ENCODE data around the gene ARL15. TPM values are rescaled to one million over a fixed set of nuclear protein-coding genes. Genes with fewer than 3 reads are reported as not detected.

ARL15 gene
- total and polyA plus RNA-seq, 4 donors = 5.0 to 24.8 (median 13.3) TPM

DNA sequence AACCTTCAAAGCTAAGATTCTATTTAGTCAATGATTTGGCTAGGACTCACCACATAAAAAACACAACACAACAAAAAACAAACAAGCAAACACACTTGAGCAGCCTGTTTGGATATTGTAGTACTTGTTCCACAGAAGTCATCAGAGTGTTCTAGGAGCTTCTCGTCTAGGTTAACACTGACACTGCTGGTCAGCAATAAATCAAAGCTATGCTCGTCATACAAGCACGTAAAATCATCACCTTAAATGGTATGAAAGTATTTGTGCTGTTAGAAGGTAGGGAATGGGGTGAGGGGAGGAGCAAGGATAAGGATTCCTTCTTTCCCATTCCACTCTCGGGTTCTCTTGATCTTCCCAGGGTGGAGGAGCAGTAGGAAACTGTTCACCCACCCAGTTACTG, 88.0 kb downstream of the ARL15 start:
- no peak overlapping the region for H3K4me3 ChIP-seq (ENCODE audit: low read depth in 1 of 3, low read length in 3 of 3)
- peaks cover 0 to 4% (median 0%) of the 10 kb centered on the region in 4 donors for H3K4me1 ChIP-seq (ENCODE audit: control insufficient read depth in 4 of 4, insufficient read depth in 4 of 4, low read length in 3 of 4)
- WGBS = 89% methylated on average over 4 of the region's 4 CpGs
- no peak for TF ChIP-seq HNF4G (IDR thresholded peaks at IDR 0.05)
- TF ChIP-seq, protein P1, sequence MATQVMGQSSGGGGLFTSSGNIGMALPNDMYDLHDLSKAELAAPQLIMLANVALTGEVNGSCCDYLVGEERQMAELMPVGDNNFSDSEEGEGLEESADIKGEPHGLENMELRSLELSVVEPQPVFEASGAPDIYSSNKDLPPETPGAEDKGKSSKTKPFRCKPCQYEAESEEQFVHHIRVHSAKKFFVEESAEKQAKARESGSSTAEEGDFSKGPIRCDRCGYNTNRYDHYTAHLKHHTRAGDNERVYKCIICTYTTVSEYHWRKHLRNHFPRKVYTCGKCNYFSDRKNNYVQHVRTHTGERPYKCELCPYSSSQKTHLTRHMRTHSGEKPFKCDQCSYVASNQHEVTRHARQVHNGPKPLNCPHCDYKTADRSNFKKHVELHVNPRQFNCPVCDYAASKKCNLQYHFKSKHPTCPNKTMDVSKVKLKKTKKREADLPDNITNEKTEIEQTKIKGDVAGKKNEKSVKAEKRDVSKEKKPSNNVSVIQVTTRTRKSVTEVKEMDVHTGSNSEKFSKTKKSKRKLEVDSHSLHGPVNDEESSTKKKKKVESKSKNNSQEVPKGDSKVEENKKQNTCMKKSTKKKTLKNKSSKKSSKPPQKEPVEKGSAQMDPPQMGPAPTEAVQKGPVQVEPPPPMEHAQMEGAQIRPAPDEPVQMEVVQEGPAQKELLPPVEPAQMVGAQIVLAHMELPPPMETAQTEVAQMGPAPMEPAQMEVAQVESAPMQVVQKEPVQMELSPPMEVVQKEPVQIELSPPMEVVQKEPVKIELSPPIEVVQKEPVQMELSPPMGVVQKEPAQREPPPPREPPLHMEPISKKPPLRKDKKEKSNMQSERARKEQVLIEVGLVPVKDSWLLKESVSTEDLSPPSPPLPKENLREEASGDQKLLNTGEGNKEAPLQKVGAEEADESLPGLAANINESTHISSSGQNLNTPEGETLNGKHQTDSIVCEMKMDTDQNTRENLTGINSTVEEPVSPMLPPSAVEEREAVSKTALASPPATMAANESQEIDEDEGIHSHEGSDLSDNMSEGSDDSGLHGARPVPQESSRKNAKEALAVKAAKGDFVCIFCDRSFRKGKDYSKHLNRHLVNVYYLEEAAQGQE (IDR thresholded peaks at IDR 0.05) = no peak
- no peak for TF ChIP-seq EGR1 (IDR thresholded peaks at IDR 0.05; ENCODE audit: low read depth in 2 of 2)
- no peak for TF ChIP-seq FOXA2 (IDR thresholded peaks at IDR 0.05)
- no peak for TF ChIP-seq TAF1 (conservative IDR thresholded peaks at IDR 0.05)
- TF ChIP-seq, protein P2, sequence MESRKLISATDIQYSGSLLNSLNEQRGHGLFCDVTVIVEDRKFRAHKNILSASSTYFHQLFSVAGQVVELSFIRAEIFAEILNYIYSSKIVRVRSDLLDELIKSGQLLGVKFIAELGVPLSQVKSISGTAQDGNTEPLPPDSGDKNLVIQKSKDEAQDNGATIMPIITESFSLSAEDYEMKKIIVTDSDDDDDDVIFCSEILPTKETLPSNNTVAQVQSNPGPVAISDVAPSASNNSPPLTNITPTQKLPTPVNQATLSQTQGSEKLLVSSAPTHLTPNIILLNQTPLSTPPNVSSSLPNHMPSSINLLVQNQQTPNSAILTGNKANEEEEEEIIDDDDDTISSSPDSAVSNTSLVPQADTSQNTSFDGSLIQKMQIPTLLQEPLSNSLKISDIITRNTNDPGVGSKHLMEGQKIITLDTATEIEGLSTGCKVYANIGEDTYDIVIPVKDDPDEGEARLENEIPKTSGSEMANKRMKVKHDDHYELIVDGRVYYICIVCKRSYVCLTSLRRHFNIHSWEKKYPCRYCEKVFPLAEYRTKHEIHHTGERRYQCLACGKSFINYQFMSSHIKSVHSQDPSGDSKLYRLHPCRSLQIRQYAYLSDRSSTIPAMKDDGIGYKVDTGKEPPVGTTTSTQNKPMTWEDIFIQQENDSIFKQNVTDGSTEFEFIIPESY (IDR thresholded peaks at IDR 0.05) = no peak
- TF ChIP-seq RXRA (IDR thresholded peaks at IDR 0.05) = no peak
- TF ChIP-seq YY1 (IDR thresholded peaks at IDR 0.05) = no peak
- no peak for TF ChIP-seq RAD21 (IDR thresholded peaks at IDR 0.05)
- no peak for TF ChIP-seq NR2F2 (IDR thresholded peaks at IDR 0.05)
- TF ChIP-seq HNF4A (conservative IDR thresholded peaks at IDR 0.05) = no peak
- TF ChIP-seq, protein P3, sequence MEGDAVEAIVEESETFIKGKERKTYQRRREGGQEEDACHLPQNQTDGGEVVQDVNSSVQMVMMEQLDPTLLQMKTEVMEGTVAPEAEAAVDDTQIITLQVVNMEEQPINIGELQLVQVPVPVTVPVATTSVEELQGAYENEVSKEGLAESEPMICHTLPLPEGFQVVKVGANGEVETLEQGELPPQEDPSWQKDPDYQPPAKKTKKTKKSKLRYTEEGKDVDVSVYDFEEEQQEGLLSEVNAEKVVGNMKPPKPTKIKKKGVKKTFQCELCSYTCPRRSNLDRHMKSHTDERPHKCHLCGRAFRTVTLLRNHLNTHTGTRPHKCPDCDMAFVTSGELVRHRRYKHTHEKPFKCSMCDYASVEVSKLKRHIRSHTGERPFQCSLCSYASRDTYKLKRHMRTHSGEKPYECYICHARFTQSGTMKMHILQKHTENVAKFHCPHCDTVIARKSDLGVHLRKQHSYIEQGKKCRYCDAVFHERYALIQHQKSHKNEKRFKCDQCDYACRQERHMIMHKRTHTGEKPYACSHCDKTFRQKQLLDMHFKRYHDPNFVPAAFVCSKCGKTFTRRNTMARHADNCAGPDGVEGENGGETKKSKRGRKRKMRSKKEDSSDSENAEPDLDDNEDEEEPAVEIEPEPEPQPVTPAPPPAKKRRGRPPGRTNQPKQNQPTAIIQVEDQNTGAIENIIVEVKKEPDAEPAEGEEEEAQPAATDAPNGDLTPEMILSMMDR (IDR thresholded peaks at IDR 0.05; ENCODE audit: low read depth, low read length, missing input control) = no peak
- TF ChIP-seq FOXA1 (IDR thresholded peaks at IDR 0.05) = no peak
- TF ChIP-seq, protein P4, sequence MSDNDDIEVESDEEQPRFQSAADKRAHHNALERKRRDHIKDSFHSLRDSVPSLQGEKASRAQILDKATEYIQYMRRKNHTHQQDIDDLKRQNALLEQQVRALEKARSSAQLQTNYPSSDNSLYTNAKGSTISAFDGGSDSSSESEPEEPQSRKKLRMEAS (IDR thresholded peaks at IDR 0.05) = no peak
- no peak for TF ChIP-seq JUND (IDR thresholded peaks at IDR 0.05)
- TF ChIP-seq, protein P5, sequence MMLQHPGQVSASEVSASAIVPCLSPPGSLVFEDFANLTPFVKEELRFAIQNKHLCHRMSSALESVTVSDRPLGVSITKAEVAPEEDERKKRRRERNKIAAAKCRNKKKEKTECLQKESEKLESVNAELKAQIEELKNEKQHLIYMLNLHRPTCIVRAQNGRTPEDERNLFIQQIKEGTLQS (IDR thresholded peaks at IDR 0.05) = no peak
- TF ChIP-seq SP1 (IDR thresholded peaks at IDR 0.05) = no peak
- no peak for TF ChIP-seq GABPA (IDR thresholded peaks at IDR 0.05 in 1 of 2, conservative IDR thresholded peaks at IDR 0.05 in 1 of 2)
- no peak for DNase-seq (ENCODE audit: low spot score)
- no peak overlapping the region for H3K27ac ChIP-seq (ENCODE audit: low read depth in 1 of 2, low read length in 2 of 2)
- H3K27me3 ChIP-seq (ENCODE audit: control insufficient read depth in 4 of 4, insufficient read depth in 4 of 4, low read length in 3 of 4) = no peaks in the 10 kb centered on the region
- H3K9ac ChIP-seq (ENCODE audit: low read depth in 1 of 2, low read length in 2 of 2) = no peak overlapping the region
- no peaks in the 10 kb centered on the region for H3K9me3 ChIP-seq (ENCODE audit: control insufficient read depth in 4 of 4, low read length in 3 of 4)
- H3K36me3 ChIP-seq (ENCODE audit: control insufficient read depth in 4 of 4, insufficient read depth in 3 of 4, low read depth in 1 of 4, low read length in 3 of 4) = no peaks in the 10 kb centered on the region

Data from liver (tissue), 9 donors.